ENCODE results near the gene FBXL15.

The FBXL15 gene

GRCh38 chr10:102455893-102456471, 35.3 kb downstream of the FBXL15 start:
- ChIA-PET POLR2A (no interaction called here), CTCF (interaction anchor here (0.6 to 1.2 kb wide), 2 partner anchors 18 to 57 kb away, joined by 3 read pairs; no protein-coding TSS in a partner anchor)
- TF ChIP-seq, protein P1, sequence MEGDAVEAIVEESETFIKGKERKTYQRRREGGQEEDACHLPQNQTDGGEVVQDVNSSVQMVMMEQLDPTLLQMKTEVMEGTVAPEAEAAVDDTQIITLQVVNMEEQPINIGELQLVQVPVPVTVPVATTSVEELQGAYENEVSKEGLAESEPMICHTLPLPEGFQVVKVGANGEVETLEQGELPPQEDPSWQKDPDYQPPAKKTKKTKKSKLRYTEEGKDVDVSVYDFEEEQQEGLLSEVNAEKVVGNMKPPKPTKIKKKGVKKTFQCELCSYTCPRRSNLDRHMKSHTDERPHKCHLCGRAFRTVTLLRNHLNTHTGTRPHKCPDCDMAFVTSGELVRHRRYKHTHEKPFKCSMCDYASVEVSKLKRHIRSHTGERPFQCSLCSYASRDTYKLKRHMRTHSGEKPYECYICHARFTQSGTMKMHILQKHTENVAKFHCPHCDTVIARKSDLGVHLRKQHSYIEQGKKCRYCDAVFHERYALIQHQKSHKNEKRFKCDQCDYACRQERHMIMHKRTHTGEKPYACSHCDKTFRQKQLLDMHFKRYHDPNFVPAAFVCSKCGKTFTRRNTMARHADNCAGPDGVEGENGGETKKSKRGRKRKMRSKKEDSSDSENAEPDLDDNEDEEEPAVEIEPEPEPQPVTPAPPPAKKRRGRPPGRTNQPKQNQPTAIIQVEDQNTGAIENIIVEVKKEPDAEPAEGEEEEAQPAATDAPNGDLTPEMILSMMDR (IDR thresholded peaks at IDR 0.05; ENCODE audit: control extremely low read depth, extremely low read depth, low read depth, missing control alignments): no peak
- no peak for DNase-seq (ENCODE audit: extremely low spot score)

DNA sequence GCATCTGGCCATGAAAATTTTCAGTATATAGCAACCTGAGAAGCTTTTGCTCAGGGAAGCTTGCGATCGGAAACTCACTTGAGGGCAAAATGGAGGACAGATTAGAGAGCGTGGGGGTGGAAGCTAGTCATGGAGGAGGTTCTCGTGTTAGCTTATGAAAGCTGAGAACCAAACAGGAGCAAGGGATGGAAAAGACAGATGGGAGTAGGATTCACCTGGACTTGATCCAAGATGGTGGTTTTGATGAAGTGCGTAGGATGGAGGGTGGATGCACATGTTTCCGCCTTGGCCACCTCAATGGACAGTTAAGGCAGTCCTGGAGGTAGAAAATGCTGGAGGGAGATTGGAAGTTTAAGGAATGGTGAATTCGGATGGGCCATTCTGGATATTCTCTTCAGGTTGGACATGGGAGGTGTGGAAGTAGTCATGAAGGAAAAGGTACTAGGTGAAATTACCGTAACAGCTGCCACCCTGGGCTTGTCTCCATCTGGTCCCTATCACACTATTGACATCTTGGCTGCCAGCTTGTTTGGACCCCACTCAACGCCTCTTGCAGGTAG, 37.0 kb downstream of the FBXL15 start:
- POLR2A ChIA-PET: no interaction called here
- CTCF ChIA-PET: interaction anchor here (1.0 to 1.7 kb wide), 5 partner anchors 21 to 126 kb away, joined by 3 to 5 read pairs (median 3); no protein-coding TSS in a partner anchor
- no peak for DNase-seq (ENCODE audit: extremely low spot score)
- TF ChIP-seq, protein P1 (IDR thresholded peaks at IDR 0.05; ENCODE audit: control extremely low read depth, extremely low read depth, low read depth, missing control alignments): no peak

GRCh38 chr10:102458656-102459055, 38.0 kb downstream of the FBXL15 start:
- CTCF ChIA-PET: interaction anchor here (1.7 kb wide), 1 partner anchor 125 kb away, joined by 5 read pairs; no protein-coding TSS in a partner anchor
- POLR2A ChIA-PET: no interaction called here
- DNase-seq (ENCODE audit: extremely low spot score): no peak
- TF ChIP-seq, protein P1 (IDR thresholded peaks at IDR 0.05; ENCODE audit: control extremely low read depth, extremely low read depth, low read depth, missing control alignments): no peak

GRCh38 chr10:102460836-102461186, 40.2 kb downstream of the FBXL15 start:
- no peak for DNase-seq (ENCODE audit: extremely low spot score)
- ChIA-PET POLR2A (interaction anchor here (1.3 kb wide), 1 partner anchor 10 kb away, joined by 9 read pairs; no protein-coding TSS in a partner anchor), CTCF (interaction anchor here (0.9 to 5.0 kb wide), 11 partner anchors 9 to 292 kb away, joined by 3 to 46 read pairs (median 10); partner anchors contain the start of genes ACTR1A and C10orf95)
- TF ChIP-seq, protein P1 (IDR thresholded peaks at IDR 0.05; ENCODE audit: control extremely low read depth, extremely low read depth, low read depth, missing control alignments): no peak

GRCh38 chr10:102461187-102462054, 40.8 kb downstream of the FBXL15 start:
- DNase-seq (ENCODE audit: extremely low spot score): peak; percentile 100
- ChIA-PET POLR2A (interaction anchor here (1.0 to 1.3 kb wide), 2 partner anchors 11 to 29 kb away, joined by 6 to 9 read pairs; partner anchors contain the start of gene CUEDC2), CTCF (interaction anchor here (0.7 to 5.0 kb wide), 16 partner anchors 10 to 292 kb away, joined by 3 to 46 read pairs (median 6); partner anchors contain the start of genes ACTR1A and C10orf95)
- TF ChIP-seq, protein P1 (IDR thresholded peaks at IDR 0.05; ENCODE audit: control extremely low read depth, extremely low read depth, low read depth, missing control alignments): no peak

- no peak for DNase-seq (ENCODE audit: extremely low spot score)
- TF ChIP-seq, protein P1 (IDR thresholded peaks at IDR 0.05; ENCODE audit: control extremely low read depth, extremely low read depth, low read depth, missing control alignments): no peak
- ChIA-PET CTCF (interaction anchor here (1.4 to 5.0 kb wide), 11 partner anchors 11 to 232 kb away, joined by 3 to 46 read pairs (median 10); partner anchors contain the start of gene C10orf95), POLR2A (interaction anchor here (0.5 to 0.6 kb wide), 2 partner anchors 24 to 432 kb away, joined by 4 to 9 read pairs; no protein-coding TSS in a partner anchor)
Observed at GRCh38 chr10:102462512-102463054, 41.9 kb downstream of the FBXL15 start.
